ENCODE data around the gene RTEL1.

RTEL1 gene

GRCh38 chr20:63678071-63678470, 20.0 kb downstream of the RTEL1 start:
- Histone ChIP-seq H3K27ac (ENCODE audit: low read depth, low read length) (no peak overlapping the region), H3K9ac (ENCODE audit: low read length) (no peak overlapping the region), H3K36me3 (ENCODE audit: control insufficient read depth, insufficient read depth, low read length) (peaks cover 62% of the 10 kb centered on the region)

GRCh38 chr20:63678667-63679465, 20.8 kb downstream of the RTEL1 start:
- Histone ChIP-seq H3K9me3 (ENCODE audit: control insufficient read depth, insufficient read depth, low read depth, low read length) (no peaks in the 10 kb centered on the region), H3K36me3 (ENCODE audit: control insufficient read depth, insufficient read depth, low read length) (peaks cover 62% of the 10 kb centered on the region), H3K27me3 (ENCODE audit: control insufficient read depth, insufficient read depth, low read length) (no peaks in the 10 kb centered on the region), H3K9ac (ENCODE audit: low read length) (no peak overlapping the region), H3K4me3 (ENCODE audit: low read depth, low read length) (no peak overlapping the region), H3K4me1 (ENCODE audit: control insufficient read depth, insufficient read depth, low read length) (no peaks in the 10 kb centered on the region; the same call in 1 of the 2 replicates), H3K27ac (ENCODE audit: low read depth, low read length) (no peak overlapping the region)

More at GRCh38 chr20:63678071-63678470, 20.0 kb downstream of the RTEL1 start:
- no peak overlapping the region for H3K4me3 ChIP-seq (ENCODE audit: low read depth, low read length)
- H3K27me3 ChIP-seq (ENCODE audit: control insufficient read depth, insufficient read depth, low read length) = no peaks in the 10 kb centered on the region
- H3K4me1 ChIP-seq (ENCODE audit: control insufficient read depth, insufficient read depth, low read length) = no peaks in the 10 kb centered on the region
- no peaks in the 10 kb centered on the region for H3K9me3 ChIP-seq (ENCODE audit: control insufficient read depth, insufficient read depth, low read depth, low read length)

GRCh38 chr20:63679799-63680305, 21.7 kb downstream of the RTEL1 start:
- Histone ChIP-seq H3K9me3 (ENCODE audit: control insufficient read depth, insufficient read depth, low read depth, low read length) (no peaks in the 10 kb centered on the region), H3K27ac (ENCODE audit: low read depth, low read length) (no peak overlapping the region), H3K9ac (ENCODE audit: low read length) (no peak overlapping the region), H3K27me3 (ENCODE audit: control insufficient read depth, insufficient read depth, low read length) (no peaks in the 10 kb centered on the region), H3K4me1 (ENCODE audit: control insufficient read depth, insufficient read depth, low read length) (no peaks in the 10 kb centered on the region; the same call in 1 of the 2 replicates), H3K36me3 (ENCODE audit: control insufficient read depth, insufficient read depth, low read length) (peaks cover 54% of the 10 kb centered on the region), H3K4me3 (ENCODE audit: low read depth, low read length) (no peak overlapping the region)

GRCh38 chr20:63680427-63680826, 22.3 kb downstream of the RTEL1 start:
- no peaks in the 10 kb centered on the region for H3K27me3 ChIP-seq (ENCODE audit: control insufficient read depth, insufficient read depth, low read length)
- H3K4me1 ChIP-seq (ENCODE audit: control insufficient read depth, insufficient read depth, low read length) = no peaks in the 10 kb centered on the region; the same call in 1 of the 2 replicates
- no peak overlapping the region for H3K9ac ChIP-seq (ENCODE audit: low read length)
- no peak overlapping the region for H3K4me3 ChIP-seq (ENCODE audit: low read depth, low read length)
- H3K27ac ChIP-seq (ENCODE audit: low read depth, low read length) = no peak overlapping the region
- H3K9me3 ChIP-seq (ENCODE audit: control insufficient read depth, insufficient read depth, low read depth, low read length) = no peaks in the 10 kb centered on the region
- peaks cover 49% of the 10 kb centered on the region for H3K36me3 ChIP-seq (ENCODE audit: control insufficient read depth, insufficient read depth, low read length)

GRCh38 chr20:63680857-63681608, 22.9 kb downstream of the RTEL1 start:
- H3K9me3 ChIP-seq (ENCODE audit: control insufficient read depth, insufficient read depth, low read depth, low read length) = no peaks in the 10 kb centered on the region
- no peaks in the 10 kb centered on the region; the same call in 1 of the 2 replicates for H3K4me1 ChIP-seq (ENCODE audit: control insufficient read depth, insufficient read depth, low read length)
- no peaks in the 10 kb centered on the region for H3K27me3 ChIP-seq (ENCODE audit: control insufficient read depth, insufficient read depth, low read length)
- no peak overlapping the region for H3K4me3 ChIP-seq (ENCODE audit: low read depth, low read length)
- H3K36me3 ChIP-seq (ENCODE audit: control insufficient read depth, insufficient read depth, low read length) = peaks cover 43% of the 10 kb centered on the region
- no peak overlapping the region for H3K27ac ChIP-seq (ENCODE audit: low read depth, low read length)
- no peak overlapping the region for H3K9ac ChIP-seq (ENCODE audit: low read length)

- Histone ChIP-seq H3K9ac (ENCODE audit: low read length) (no peak overlapping the region), H3K4me1 (ENCODE audit: control insufficient read depth, insufficient read depth, low read length) (no peaks in the 10 kb centered on the region; the same call in 1 of the 2 replicates), H3K36me3 (ENCODE audit: control insufficient read depth, insufficient read depth, low read length) (peaks cover 38% of the 10 kb centered on the region), H3K27ac (ENCODE audit: low read depth, low read length) (no peak overlapping the region), H3K27me3 (ENCODE audit: control insufficient read depth, insufficient read depth, low read length) (no peaks in the 10 kb centered on the region), H3K9me3 (ENCODE audit: control insufficient read depth, insufficient read depth, low read depth, low read length) (no peaks in the 10 kb centered on the region), H3K4me3 (ENCODE audit: low read depth, low read length) (no peak overlapping the region)
Measured at GRCh38 chr20:63681609-63682142, 23.6 kb downstream of the RTEL1 start.

DNA sequence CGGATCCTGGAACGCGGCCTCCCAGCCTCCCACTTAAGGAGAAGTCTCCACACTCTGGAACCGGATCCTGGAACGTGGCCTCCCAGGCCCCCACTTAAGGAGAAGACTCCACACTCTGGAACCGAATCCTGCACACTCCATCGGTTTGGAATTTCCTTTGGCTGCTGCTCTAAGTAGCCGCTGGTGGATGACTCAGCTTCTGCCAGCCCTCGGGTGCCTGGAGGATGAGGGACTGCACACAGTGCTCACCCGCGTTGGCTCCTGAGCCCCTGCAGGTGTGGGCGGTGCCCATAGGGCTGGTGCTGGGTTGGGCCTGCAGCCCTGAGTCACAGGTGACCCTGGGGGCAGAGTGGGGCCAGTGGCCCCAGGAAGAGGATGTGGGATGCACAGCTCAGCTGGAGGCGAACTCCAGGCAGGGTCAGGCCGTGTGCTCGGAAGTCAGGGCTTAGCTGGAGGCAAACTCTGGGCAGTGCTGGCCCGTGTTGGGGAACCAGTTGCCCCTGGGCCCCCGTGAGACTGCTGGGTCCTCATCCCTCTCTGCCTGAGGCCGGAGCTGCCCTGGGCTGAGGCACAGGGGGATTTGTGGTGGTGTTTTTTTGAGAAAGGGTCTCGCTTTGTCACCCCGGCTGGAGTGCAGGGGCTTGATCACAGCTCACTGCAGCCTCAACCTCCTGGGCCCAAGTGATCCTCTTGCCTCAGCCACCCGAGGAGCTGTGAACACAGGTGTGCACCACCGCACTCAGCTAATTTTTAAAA, 24.4 kb downstream of the RTEL1 start:
- peaks cover 32% of the 10 kb centered on the region for H3K36me3 ChIP-seq (ENCODE audit: control insufficient read depth, insufficient read depth, low read length)
- peak overlapping the region; percentile 18; the same call in 1 of the 2 replicates for H3K27ac ChIP-seq (ENCODE audit: low read depth, low read length)
- no peaks in the 10 kb centered on the region for H3K9me3 ChIP-seq (ENCODE audit: control insufficient read depth, insufficient read depth, low read depth, low read length)
- no peaks in the 10 kb centered on the region for H3K27me3 ChIP-seq (ENCODE audit: control insufficient read depth, insufficient read depth, low read length)
- H3K9ac ChIP-seq (ENCODE audit: low read length) = no peak overlapping the region
- H3K4me1 ChIP-seq (ENCODE audit: control insufficient read depth, insufficient read depth, low read length) = no peaks in the 10 kb centered on the region; the same call in 1 of the 2 replicates
- no peak overlapping the region for H3K4me3 ChIP-seq (ENCODE audit: low read depth, low read length)

DNA sequence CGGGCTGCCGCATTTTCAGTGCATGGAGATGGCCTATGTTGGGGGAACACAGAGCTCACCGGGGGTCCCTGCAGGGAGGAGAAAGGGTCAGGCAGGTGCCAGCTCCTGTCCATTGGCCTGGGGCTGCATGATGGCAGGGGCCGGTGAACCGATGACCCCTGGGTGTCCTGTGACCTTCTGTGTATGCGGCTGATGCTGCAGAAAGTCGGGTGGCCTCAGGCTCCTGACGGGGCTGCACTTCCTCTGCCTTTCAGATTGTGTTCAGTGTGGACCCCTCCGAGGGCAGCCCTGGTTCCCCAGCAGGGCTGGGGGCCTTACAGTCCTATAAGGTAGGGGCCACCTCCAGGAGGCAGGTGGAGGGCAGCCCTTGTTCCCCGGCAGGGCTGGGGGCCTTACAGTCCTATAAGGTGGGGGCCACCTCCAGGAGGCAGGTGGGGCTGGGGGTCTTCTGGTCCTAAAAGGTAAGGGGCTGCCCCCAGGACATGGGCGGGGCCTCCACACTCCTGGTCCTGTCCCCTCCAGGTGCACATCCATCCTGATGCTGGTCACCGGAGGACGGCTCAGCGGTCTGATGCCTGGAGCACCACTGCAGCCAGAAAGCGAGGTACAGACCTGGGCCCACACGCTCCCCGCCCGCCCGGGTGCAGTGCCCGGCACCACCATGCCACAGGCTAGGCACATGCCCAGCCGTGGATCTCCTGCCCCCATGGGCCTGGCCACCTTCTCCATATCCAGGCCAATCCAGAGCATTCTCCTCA, 27.3 kb downstream of the RTEL1 start:
- H3K27ac ChIP-seq (ENCODE audit: low read depth, low read length) = no peak overlapping the region
- H3K4me3 ChIP-seq (ENCODE audit: low read depth, low read length) = no peak overlapping the region
- peak overlapping the region; percentile 30 for H3K9ac ChIP-seq (ENCODE audit: low read length)
- H3K9me3 ChIP-seq (ENCODE audit: control insufficient read depth, insufficient read depth, low read depth, low read length) = no peaks in the 10 kb centered on the region
- no peaks in the 10 kb centered on the region for H3K27me3 ChIP-seq (ENCODE audit: control insufficient read depth, insufficient read depth, low read length)
- H3K36me3 ChIP-seq (ENCODE audit: control insufficient read depth, insufficient read depth, low read length) = peaks cover 18% of the 10 kb centered on the region
- H3K4me1 ChIP-seq (ENCODE audit: control insufficient read depth, insufficient read depth, low read length) = no peaks in the 10 kb centered on the region; the same call in 1 of the 2 replicates

- H3K4me1 ChIP-seq (ENCODE audit: control insufficient read depth, insufficient read depth, low read length) = no peaks in the 10 kb centered on the region; the same call in 1 of the 2 replicates
- no peak overlapping the region for H3K27ac ChIP-seq (ENCODE audit: low read depth, low read length)
- H3K9ac ChIP-seq (ENCODE audit: low read length) = peak overlapping the region; percentile 30
Measured at GRCh38 chr20:63686094-63686491, 28.0 kb downstream of the RTEL1 start.

More at GRCh38 chr20:63686094-63686491, 28.0 kb downstream of the RTEL1 start:
- H3K9me3 ChIP-seq (ENCODE audit: control insufficient read depth, insufficient read depth, low read depth, low read length) = no peaks in the 10 kb centered on the region
- H3K36me3 ChIP-seq (ENCODE audit: control insufficient read depth, insufficient read depth, low read length) = peaks cover 16% of the 10 kb centered on the region
- H3K27me3 ChIP-seq (ENCODE audit: control insufficient read depth, insufficient read depth, low read length) = no peaks in the 10 kb centered on the region
- H3K4me3 ChIP-seq (ENCODE audit: low read depth, low read length) = no peak overlapping the region
